Right ventricle myocardium inferior (tissue), 1 donor: ENCODE measurements around the gene SRPK2. TPM values are rescaled to one million over a fixed set of nuclear protein-coding genes. Genes with fewer than 3 reads are reported as not detected.
"Not testable (repeated sequence)": the region's sequence is repeated elsewhere in the genome, so short reads cannot be mapped to it uniquely, and the experiment has no call there.

Source experiments
- ATAC-seq: fragments of 200-7000 bp; cut with Tn5 transposase; one replicate; pipeline ENCODE4 v1.9.1; 2020; ENCODE audit warnings: mild to moderate bottlenecking, moderate library complexity
- DNase-seq: peaks from one replicate; pipeline ENCODE4 v3.0.0; 2021; ENCODE audit errors: missing footprints
- intact Hi-C: fragments of 100-400 bp; cut with DNase I; formaldehyde crosslinking; loops from one replicate; pipeline ENCODE4 v1.11.0; 2022
- total RNA-seq: library from RNA; stranded (reverse); fragmentation: NEBNext Ultra II Directional; extraction: Animal tissue kit (Norgen Biotek cat#: 25700); gene quantifications from one replicate; pipeline ENCODE4 v1.2.1, GENCODE V29; 2021
- donor health status: DM: no; HTN: yes; CAD: no; lungs with severe emphysema.

Gene SRPK2
- total RNA-seq, 1 donor from 2014 or later = 26.8 TPM

DNA sequence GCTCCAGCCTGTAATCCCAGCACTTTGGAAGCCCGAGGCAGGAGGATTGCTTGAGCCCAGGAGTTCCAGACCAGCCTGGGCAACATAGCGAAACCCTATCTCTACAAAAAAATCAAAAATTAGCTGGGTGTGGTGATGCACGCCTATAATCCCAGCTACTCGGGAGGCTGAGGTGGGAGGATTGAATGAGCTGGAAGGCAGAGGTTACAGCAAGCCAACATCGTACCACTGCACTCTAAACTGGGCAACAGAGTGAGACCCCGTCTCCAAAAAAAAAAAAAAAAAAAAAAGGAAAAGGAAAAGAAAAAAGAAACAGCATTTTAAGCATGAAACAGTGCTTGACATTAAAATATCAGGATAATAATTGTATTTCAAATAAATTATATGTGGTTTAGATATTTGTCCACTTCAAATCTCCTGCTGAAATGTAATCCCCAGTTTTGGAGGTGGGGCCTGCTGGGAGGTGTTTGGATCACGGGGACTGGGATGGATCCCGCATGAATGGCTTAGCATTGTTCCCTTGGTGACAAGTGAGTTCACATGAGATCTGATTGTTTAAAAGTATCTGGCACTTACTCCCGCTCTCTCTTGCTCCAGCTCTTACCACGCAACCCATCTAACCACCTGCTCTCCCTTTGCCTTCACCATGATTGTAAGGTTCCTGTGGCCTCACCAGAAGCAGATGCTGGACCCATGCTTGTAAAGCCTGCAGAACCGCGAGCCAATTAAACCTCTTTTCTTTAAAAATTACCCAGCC, 103.4 kb downstream of the SRPK2 start:
- DNase-seq = no peak
- no peak for ATAC-seq
- intact Hi-C loops = no loop called here

DNA sequence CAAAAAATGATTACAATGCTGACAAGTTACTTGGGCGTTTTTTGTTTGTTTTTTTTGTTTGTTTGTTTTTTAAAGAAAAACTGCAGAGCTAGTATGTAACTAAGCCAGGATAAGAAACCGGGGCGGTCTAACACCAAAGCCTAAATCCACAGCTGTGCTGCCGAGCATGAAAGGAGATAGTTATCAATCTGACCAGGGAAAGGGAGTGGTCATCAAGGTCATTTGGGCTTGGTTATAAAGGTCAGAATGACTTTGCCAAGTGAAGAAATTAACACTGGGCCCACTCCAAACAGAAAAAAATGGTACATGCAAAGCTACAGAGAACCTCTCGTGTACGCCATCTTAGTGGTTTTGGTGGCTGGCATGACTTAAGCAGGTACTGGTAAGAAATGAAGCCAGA, 104.7 kb downstream of the SRPK2 start:
- intact Hi-C loops = no loop called here
- no peak for DNase-seq
- no peak for ATAC-seq

DNA sequence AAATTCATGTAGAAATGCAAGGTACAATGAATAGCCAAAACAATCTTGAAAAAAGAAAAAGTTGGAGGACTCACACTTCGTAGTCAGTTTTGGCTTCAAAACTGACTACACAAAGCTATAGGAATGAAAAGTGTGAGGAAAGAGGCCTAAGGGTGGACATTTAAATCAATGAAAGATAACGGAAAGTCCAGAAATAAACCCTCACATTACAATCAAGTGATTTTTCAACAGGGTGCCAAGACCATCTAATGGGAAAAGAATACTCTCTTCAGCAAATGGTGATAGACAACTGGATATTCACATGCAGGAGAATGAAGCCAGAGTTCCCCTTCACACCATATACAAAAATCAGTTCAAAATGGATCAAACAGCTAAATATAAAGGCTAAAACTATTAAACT, 106.8 kb downstream of the SRPK2 start:
- DNase-seq (no peak), ATAC-seq (no peak)
- intact Hi-C loops = no loop called here

DNA sequence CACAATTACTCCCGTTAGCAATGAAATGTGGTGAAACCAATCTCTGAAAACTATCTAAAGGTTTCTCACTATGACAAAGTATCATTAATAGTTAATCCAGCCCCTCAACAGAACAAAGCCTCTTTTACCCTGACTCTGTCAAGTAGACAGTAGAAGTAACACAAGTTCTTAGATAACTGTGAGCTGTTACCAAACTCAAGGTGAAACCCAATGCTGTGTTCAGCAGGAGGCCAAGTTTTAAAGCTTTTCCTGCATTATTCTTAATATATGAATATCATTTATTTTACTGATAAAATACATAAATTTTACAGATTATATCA, 109.1 kb downstream of the SRPK2 start:
- ATAC-seq (no peak), DNase-seq (no peak)
- intact Hi-C loops = no loop called here

DNA sequence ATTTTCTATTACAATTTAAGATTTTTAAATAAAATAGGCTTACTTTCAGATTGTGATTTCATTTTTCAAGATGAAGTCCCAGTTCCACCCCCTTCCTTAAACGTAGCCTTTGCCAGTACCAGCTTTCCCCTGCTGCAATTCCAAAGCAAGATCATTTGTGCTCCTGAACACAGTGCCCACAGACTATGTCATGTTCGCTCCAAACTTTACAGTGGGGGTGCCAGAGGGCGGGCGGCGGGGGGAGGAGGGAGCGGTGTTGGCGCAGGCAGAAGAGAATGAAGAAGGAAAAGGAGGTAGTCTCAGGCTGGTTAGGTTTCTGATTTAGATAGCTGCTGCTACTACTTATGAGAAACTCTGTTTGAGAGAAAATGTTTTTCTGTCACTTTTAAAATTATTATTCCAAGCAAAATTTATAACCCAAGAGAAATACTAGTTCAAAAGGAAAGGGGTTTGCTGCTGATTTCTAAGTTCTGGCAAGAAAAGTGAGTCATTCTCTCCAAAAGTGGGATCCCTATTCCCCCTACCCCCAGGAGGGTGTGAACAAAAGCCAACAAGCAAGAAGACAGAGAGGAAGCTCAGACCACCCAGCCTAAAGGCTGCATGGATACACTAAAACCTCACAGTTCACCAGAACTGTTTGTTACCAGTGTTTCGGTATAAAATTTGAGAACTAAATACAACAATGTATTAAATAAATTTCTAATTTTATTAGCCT, 109.6 kb downstream of the SRPK2 start:
- intact Hi-C loops = no loop called here
- DNase-seq (no peak), ATAC-seq (no peak)

DNA sequence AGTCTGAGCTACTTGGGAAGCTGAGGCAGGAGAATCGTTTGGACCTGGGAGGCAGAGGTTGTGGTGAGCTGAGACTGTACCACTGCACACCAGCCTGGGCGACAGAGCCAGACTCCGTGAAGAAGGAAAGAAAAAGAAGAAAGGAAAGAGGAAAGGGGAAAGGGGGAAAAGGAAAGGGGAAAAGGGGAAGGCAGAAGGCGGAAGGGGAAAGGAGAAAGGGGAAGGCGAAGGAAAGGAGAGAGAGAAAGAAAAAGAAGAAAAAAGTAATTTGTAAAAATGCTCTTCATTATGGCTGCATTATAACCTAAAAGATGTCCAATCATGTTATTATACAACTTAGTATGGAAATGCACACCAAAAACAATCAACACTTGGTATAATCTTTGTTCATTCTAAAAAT, 110.2 kb downstream of the SRPK2 start:
- DNase-seq = no peak
- intact Hi-C loops = no loop called here
- ATAC-seq = no peak

DNA sequence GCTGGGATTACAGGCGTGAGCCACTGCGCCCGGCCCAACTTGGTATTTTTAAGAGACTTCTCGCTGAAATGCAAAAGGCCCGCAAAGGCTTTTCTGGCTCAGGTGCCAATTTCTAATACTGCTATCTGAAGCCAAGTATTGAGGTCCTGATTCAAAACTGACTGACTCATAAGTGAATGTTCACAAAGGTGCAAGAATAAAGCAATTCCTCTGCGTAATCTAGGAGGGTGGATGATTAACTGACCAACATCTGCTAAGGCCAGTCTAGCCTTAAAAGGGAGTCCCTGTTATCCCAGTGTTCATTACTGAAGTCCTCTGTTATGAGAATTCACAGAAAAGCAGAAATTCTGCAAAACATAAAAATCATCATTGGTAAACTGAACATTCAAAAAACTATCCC, 111.4 kb downstream of the SRPK2 start:
- no peak for DNase-seq
- ATAC-seq = no peak
- intact Hi-C loops = no loop called here

DNA sequence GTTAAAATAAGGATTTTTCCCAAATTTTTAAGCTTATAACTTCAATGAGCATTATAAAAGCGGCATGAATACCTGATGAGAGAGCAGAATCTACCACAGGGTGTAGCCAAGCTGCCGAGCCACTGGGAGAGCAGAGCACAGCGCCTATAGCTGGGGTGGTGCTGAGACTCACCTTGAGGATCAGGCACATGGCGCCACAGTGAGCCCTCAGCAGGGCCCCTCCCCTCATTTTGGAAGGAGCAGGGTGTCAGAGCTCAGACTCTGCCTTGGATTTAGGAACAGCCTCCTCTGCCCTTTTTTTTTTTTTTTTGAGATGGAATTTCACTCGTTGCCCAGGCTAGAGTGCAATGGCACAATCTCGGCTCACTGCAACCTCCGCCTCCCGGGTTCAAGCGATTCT, 118.6 kb downstream of the SRPK2 start:
- no peak for DNase-seq
- no peak for ATAC-seq
- intact Hi-C loops = no loop called here

DNA sequence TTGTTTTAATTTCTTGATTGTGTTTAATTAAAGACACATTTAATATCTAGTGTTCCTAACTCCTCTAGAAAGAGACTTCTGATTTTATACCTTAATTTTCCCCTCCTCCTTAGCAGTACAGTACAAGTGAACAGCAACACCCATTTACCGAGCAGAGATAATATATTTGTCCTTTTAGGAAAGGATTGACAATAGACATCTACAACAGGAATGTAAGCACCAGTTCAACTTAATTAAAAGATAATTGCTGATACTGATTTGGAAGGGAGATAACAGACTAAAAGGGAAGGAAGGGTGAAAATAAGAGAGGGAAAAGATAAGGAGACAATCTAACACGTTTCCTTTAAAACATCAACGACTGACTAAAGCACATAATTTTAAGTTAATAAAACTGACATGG, 119.3 kb downstream of the SRPK2 start:
- peak; percentile 37 for ATAC-seq
- no peak for DNase-seq
- intact Hi-C loops = loop anchor here (10.0 kb wide), 1 partner anchor 115 kb away; the partner anchor contains the start of gene SRPK2

DNA sequence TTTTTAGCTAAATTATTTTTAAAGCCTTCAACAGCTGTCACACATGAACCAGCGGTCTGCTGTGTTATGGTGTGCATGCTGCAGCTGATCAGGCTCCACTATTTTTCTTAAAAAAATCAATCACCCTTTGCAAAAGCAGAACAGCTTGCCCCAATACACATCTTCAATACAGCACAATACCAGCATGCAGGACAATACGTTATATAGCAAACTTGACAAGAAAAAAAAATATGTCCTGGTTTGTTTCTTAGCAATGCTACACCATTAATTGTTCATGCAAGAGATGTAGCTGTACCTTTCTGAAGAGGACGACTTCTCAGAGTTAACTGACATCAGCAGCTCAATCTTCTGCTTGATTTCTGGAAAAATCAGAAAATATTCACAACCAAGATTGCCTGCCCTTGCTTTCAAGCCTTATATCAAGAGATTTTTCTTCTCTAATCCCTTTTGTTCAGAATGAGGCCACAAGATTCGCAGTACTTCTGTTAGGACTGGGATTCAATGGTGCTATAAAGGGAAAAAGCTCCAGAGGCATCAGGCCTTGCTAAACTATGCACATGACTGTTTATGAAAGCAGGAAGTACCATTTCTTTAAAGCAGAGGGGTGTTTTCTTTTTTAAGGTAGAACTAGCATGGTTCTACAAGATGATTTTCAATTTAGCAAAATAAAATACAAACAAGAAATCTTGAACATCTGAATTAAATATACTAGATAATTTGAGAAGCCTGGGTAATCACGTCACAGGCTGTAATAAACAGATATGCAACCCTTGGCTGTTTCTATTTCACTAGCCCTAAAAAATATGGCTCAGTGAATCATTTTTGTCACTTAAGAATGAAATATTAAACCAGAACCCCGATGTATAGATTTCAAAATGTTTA, 120.0 kb downstream of the SRPK2 start:
- ATAC-seq (peak; percentile 91), DNase-seq (no peak)
- intact Hi-C loops = loop anchor here (10.0 kb wide), 1 partner anchor 116 kb away; the partner anchor contains the start of gene SRPK2

DNA sequence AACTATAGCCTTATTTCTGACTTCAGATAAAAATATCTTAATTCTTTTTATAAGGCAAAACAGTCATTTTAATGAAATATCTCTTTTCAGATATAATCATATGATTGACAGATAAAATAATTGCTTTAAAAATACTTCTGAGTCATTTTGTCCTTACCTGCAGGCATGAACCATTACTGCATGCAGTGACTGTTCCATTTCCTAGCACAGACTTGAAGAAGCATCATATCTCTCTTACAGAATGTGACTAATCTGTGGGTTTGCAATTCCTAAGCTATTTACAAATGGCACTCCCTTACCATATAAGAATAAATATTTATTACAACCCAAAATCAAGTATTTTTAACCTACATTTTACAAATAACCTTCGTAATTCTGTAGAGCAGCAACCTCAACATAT, 120.7 kb downstream of the SRPK2 start:
- ATAC-seq (peak; percentile 49), DNase-seq (no peak)
- intact Hi-C loops = loop anchor here (10.0 kb wide), 1 partner anchor 117 kb away; the partner anchor contains the start of gene SRPK2

DNA sequence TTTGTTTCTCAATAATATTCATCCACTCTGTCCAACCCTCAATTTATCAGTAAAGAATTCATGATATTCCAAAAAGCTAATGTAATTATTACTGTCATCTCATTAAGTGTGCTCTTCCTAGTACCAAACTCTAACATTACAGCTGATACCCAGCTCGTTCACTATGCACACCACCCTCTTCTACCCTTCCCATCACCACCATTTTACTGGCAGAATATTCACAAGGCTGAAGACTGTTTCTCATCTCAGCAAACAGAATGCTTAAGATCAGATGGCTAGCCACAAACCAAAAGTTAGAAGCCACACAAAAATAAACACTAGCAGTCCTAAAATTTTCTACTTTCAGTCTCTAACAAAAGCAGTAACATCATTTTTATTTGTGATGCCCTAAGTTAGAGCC, 121.5 kb downstream of the SRPK2 start:
- DNase-seq (no peak), ATAC-seq (no peak)
- intact Hi-C loops = loop anchor here (10.0 kb wide), 1 partner anchor 118 kb away; the partner anchor contains the start of gene SRPK2

DNA sequence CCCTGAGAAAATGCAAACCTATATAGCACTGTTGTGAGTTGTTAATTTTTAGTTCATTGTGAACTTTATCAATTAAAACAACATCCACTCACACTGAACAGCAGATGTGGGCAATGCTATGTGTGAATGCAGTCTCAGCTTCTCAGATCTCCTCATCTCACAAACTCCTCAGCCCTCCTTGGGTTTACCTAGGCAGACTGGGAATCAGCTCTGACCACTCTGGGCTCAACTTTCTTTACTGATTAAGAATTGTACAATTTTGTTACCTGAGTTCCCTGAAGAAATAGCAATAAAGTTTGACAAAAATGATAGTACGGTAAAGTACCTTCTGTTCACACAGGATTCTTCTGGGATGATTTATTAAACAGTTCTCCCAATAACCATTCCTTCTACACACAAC, 124.0 kb downstream of the SRPK2 start:
- ATAC-seq (no peak), DNase-seq (no peak)
- intact Hi-C loops = loop anchor here (10.0 kb wide), 1 partner anchor 120 kb away; the partner anchor contains the start of gene SRPK2

DNA sequence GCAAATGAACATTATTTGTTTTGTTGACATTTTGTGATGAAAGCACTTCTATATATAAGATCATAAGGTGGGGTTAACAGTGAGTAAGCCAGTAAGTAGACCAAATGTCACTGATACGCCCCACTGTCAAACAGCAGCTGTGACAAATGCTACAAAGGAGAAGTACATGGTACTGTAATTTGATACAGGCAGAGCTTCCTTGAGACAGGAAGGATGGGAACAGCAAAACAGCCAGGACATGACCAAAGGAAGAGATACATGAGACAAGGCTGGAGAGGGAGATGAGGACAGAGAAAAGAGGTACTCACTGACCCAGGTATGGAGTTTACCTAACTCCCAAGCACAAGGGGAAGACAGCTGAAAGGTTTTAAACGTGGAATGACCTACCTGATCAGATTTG, 127.0 kb downstream of the SRPK2 start:
- intact Hi-C loops = loop anchor here (10.0 kb wide), 1 partner anchor 123 kb away; the partner anchor contains the start of gene SRPK2
- DNase-seq (no peak), ATAC-seq (no peak)

DNA sequence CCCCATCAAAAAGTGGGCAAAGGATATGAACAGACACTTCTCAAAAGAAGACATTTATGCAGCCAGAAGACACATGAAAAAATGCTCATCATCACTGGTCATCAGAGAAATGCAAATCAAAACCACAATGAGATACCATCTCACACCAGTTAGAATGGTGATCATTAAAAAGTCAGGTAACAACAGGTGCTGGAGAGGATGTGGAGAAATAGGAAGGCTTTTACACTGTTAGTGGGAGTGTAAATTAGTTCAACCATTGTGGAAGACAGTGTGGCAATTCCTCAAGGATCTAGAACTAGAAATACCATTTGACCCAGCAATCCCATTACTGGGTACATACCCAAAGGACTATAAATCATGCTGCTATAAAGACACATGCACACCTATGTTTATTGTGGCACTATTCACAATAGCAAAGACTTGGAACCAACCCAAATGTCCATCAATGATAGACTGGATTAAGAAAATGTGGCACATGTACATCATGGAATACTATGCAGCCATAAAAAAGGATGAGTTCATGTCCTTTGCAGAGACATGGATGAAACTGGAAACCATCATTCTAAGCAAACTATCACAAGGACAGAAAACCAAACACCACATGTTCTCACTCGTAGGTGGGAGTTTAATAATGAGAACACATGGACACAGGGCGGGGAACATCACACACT, 128.4 kb downstream of the SRPK2 start:
- intact Hi-C loops = loop anchor here (10.0 kb wide), 1 partner anchor 124 kb away; the partner anchor contains the start of gene SRPK2
- not testable (repeated sequence) for DNase-seq, ATAC-seq

DNA sequence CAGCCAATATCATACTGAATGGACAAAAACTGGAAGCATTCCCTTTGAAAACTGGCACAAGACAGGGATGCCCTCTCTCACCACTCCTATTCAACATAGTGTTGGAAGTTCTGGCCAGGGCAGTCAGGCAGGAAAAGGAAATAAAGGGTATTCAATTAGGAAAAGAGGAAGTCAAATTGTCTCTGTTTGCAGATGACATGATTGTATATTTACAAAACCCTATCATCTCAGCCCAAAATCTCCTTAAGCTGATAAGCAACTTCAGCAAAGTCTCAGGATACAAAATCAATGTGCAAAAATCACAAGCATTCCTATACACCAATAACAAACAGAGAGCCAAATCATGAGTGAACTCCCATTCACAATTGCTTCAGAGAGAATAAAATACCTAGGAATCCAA, 129.8 kb downstream of the SRPK2 start:
- DNase-seq, intact Hi-C loops: not testable (repeated sequence)

DNA sequence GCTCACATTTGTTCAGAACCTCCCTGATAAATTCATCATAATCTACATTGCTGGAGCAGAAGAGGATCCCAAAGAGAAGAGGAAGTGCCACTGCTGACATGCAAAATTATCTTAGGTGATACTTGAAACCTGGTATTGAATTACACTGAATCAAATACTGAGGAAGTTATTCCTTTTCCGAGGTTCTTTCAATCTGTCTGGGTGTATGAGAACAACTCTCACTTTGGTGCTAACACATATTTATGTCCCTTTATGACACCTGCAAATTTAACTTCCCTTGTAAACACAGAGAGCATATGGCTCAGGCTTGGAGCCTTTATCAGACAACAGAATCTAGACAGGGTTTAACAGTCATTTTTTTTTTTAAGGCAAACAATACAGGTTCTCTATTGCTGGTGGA, 131.4 kb downstream of the SRPK2 start:
- no peak for ATAC-seq
- intact Hi-C loops = no loop called here
- DNase-seq = no peak

More for the DNA sequence above, 129.8 kb downstream of the SRPK2 start:
- ATAC-seq = not testable (repeated sequence)

DNA sequence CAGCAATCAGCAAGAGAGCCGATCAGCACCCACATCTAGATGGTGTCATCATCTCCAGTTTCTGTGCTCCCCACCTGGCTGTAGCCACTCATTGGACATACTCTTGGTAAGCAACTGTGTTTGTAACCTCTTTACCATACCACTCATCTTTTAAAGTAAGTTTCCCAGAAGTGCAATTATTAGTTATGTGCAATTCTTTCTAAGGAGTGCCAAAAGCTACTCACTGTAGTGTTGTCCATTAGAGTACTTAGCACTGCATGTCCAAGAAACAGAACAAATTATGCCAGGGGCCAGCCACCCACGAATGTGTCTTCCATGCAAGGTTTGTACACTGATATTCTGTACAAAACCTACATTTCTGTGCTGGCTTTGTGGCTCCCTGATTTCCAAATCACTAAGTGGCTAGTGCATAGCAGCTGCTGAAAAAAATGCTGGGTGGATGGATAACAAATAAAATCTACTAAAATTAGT, 131.9 kb downstream of the SRPK2 start:
- DNase-seq = no peak
- no peak for ATAC-seq
- intact Hi-C loops = no loop called here
